Muscle layer of colon (tissue), 2 donors: ENCODE results near the gene IGFL4.

ENCODE experiments used
- H3K27ac ChIP-seq: one replicate; pipeline ENCODE4 v1.7.0; 2013; ENCODE audit warnings: low read depth, mild to moderate bottlenecking, low read length, moderate library complexity
- H3K27me3 ChIP-seq, 2 donors: one replicate each; pipeline ENCODE4 v1.7.0; 2013; ENCODE audit warnings: low read length in 2 of 2, mild to moderate bottlenecking in 2 of 2; ENCODE audit not compliant: insufficient read depth in 2 of 2, control insufficient read depth in 1 of 2
- H3K36me3 ChIP-seq: one replicate; pipeline ENCODE4 v1.7.0; 2013; ENCODE audit warnings: mild to moderate bottlenecking, low read length; ENCODE audit not compliant: insufficient read depth
- H3K4me1 ChIP-seq: one replicate; pipeline ENCODE4 v1.7.0; 2013; ENCODE audit warnings: mild to moderate bottlenecking, low read length; ENCODE audit not compliant: insufficient read depth
- H3K4me3 ChIP-seq, 2 donors: one replicate each; pipeline ENCODE4 v1.7.0; 2013; ENCODE audit warnings: low read length in 2 of 2, low read depth in 1 of 2, mild to moderate bottlenecking in 1 of 2, moderate library complexity in 1 of 2
- H3K9ac ChIP-seq: one replicate; pipeline ENCODE4 v1.7.0; 2013; ENCODE audit warnings: low read length
- H3K9me3 ChIP-seq: one replicate; pipeline ENCODE4 v1.7.0; 2013; ENCODE audit warnings: mild to moderate bottlenecking, low read length
- donor health status: abdominal sarcoma.
- donor health status: Adenocarcinoma of cecum.

IGFL4 gene

GRCh38 chr19:46076951-46077814, 36.4 kb upstream of the IGFL4 start:
- H3K27ac ChIP-seq: no peak overlapping the region
- H3K4me1 ChIP-seq: peaks cover 20% of the 10 kb centered on the region
- peak overlapping the region; percentile 39 to 52 for H3K4me3 ChIP-seq
- H3K36me3 ChIP-seq: no peaks in the 10 kb centered on the region
- H3K27me3 ChIP-seq: peaks cover 12 to 19% of the 10 kb centered on the region in 2 donors
- H3K9me3 ChIP-seq: no peaks in the 10 kb centered on the region
- H3K9ac ChIP-seq: no peak overlapping the region

GRCh38 chr19:46076031-46076880, 35.5 kb upstream of the IGFL4 start:
- peaks cover 16% of the 10 kb centered on the region for H3K4me1 ChIP-seq
- H3K27me3 ChIP-seq: peaks cover 12 to 19% of the 10 kb centered on the region in 2 donors
- no peaks in the 10 kb centered on the region for H3K36me3 ChIP-seq
- no peaks in the 10 kb centered on the region for H3K9me3 ChIP-seq
- no peak overlapping the region for H3K9ac ChIP-seq
- no peak overlapping the region for H3K4me3 ChIP-seq
- no peak overlapping the region for H3K27ac ChIP-seq

- H3K36me3 ChIP-seq: no peaks in the 10 kb centered on the region
- no peaks in the 10 kb centered on the region for H3K9me3 ChIP-seq
- H3K27me3 ChIP-seq: peaks cover 12 to 19% of the 10 kb centered on the region in 2 donors
- H3K4me1 ChIP-seq: peaks cover 15% of the 10 kb centered on the region
- no peak overlapping the region for H3K9ac ChIP-seq
- no peak overlapping the region for H3K4me3 ChIP-seq
- H3K27ac ChIP-seq: no peak overlapping the region
Observed at GRCh38 chr19:46073268-46073922, 32.6 kb upstream of the IGFL4 start.

GRCh38 chr19:46069806-46070341, 29.1 kb upstream of the IGFL4 start:
- Histone ChIP-seq H3K36me3 (no peaks in the 10 kb centered on the region), H3K27me3 (no peaks in the 10 kb centered on the region), H3K4me3 (no peak overlapping the region), H3K27ac (no peak overlapping the region), H3K4me1 (no peaks in the 10 kb centered on the region), H3K9me3 (no peaks in the 10 kb centered on the region), H3K9ac (no peak overlapping the region)

GRCh38 chr19:46068345-46069258, 27.8 kb upstream of the IGFL4 start:
- no peak overlapping the region for H3K9ac ChIP-seq
- no peaks in the 10 kb centered on the region for H3K36me3 ChIP-seq
- H3K4me1 ChIP-seq: no peaks in the 10 kb centered on the region
- H3K9me3 ChIP-seq: no peaks in the 10 kb centered on the region
- no peak overlapping the region for H3K4me3 ChIP-seq
- H3K27me3 ChIP-seq: no peaks in the 10 kb centered on the region
- H3K27ac ChIP-seq: no peak overlapping the region

GRCh38 chr19:46067691-46068090, 26.9 kb upstream of the IGFL4 start:
- Histone ChIP-seq H3K27ac (no peak overlapping the region), H3K4me1 (no peaks in the 10 kb centered on the region), H3K9ac (no peak overlapping the region), H3K9me3 (no peaks in the 10 kb centered on the region), H3K4me3 (no peak overlapping the region), H3K36me3 (no peaks in the 10 kb centered on the region), H3K27me3 (no peaks in the 10 kb centered on the region)

- H3K9ac ChIP-seq: no peak overlapping the region
- H3K4me3 ChIP-seq: no peak overlapping the region
- H3K4me1 ChIP-seq: no peaks in the 10 kb centered on the region
- no peak overlapping the region for H3K27ac ChIP-seq
- H3K9me3 ChIP-seq: no peaks in the 10 kb centered on the region
- no peaks in the 10 kb centered on the region for H3K27me3 ChIP-seq
- no peaks in the 10 kb centered on the region for H3K36me3 ChIP-seq
Observed at GRCh38 chr19:46066471-46066870, 25.7 kb upstream of the IGFL4 start.

- no peak overlapping the region for H3K4me3 ChIP-seq
- no peaks in the 10 kb centered on the region for H3K36me3 ChIP-seq
- no peaks in the 10 kb centered on the region for H3K4me1 ChIP-seq
- no peak overlapping the region for H3K27ac ChIP-seq
- H3K9ac ChIP-seq: no peak overlapping the region
- no peaks in the 10 kb centered on the region for H3K27me3 ChIP-seq
- H3K9me3 ChIP-seq: no peaks in the 10 kb centered on the region
Observed at GRCh38 chr19:46065486-46066071, 24.8 kb upstream of the IGFL4 start.

- H3K27ac ChIP-seq: no peak overlapping the region
- H3K36me3 ChIP-seq: no peaks in the 10 kb centered on the region
- H3K4me1 ChIP-seq: no peaks in the 10 kb centered on the region
- H3K4me3 ChIP-seq: no peak overlapping the region
- H3K9ac ChIP-seq: no peak overlapping the region
- H3K27me3 ChIP-seq: no peaks in the 10 kb centered on the region
- H3K9me3 ChIP-seq: no peaks in the 10 kb centered on the region
Observed at GRCh38 chr19:46063201-46063600, 22.4 kb upstream of the IGFL4 start.

GRCh38 chr19:46060012-46060411, 19.2 kb upstream of the IGFL4 start:
- Histone ChIP-seq H3K4me1 (no peaks in the 10 kb centered on the region), H3K9ac (no peak overlapping the region), H3K27ac (no peak overlapping the region), H3K4me3 (no peak overlapping the region), H3K36me3 (no peaks in the 10 kb centered on the region), H3K27me3 (no peaks in the 10 kb centered on the region), H3K9me3 (no peaks in the 10 kb centered on the region)
